ENCODE results near the gene NRXN3. TPM values are rescaled to one million over a fixed set of nuclear protein-coding genes. Genes with fewer than 3 reads are reported as not detected.

Gene NRXN3
- total RNA-seq, 1 experiment from 2014 or later = 1.1 TPM

GRCh38 chr14:78259831-78260230 lies 89.7 kb downstream of the NRXN3 start:
- no peaks in the 10 kb centered on the region for H3F3A ChIP-seq (ENCODE audit: low read length, unreplicated experiment)
- ChIA-PET CTCF (no interaction called here), POLR2A (ENCODE audit: unreplicated experiment) (no interaction called here)
- H3K9ac ChIP-seq (ENCODE audit: low read length) = no peak overlapping the region
- no peak for ATAC-seq
- H3K36me3 ChIP-seq (ENCODE audit: low read depth, low read length) = no peaks in the 10 kb centered on the region
- no peaks in the 10 kb centered on the region for H3K4me1 ChIP-seq (ENCODE audit: insufficient read depth, low read length)
- no peak overlapping the region for H2AFZ ChIP-seq (ENCODE audit: low read length)
- H3K27ac ChIP-seq (ENCODE audit: low read length) = no peak overlapping the region
- BruUV-seq (replicated peaks) = no TSS peak
- no peak for DNase-seq
- no peak overlapping the region for H3K4me3 ChIP-seq (ENCODE audit: low read length)
- no peak overlapping the region for H3K4me2 ChIP-seq (ENCODE audit: low read length)
- TF ChIP-seq EZH2 (IDR thresholded peaks at IDR 0.05; ENCODE audit: low read length, unreplicated experiment) = no peak
- TF ChIP-seq EZH2phosphoT487 (IDR thresholded peaks at IDR 0.05; ENCODE audit: borderline replicate concordance, low read length) = no peak
- TF ChIP-seq, protein P1, sequence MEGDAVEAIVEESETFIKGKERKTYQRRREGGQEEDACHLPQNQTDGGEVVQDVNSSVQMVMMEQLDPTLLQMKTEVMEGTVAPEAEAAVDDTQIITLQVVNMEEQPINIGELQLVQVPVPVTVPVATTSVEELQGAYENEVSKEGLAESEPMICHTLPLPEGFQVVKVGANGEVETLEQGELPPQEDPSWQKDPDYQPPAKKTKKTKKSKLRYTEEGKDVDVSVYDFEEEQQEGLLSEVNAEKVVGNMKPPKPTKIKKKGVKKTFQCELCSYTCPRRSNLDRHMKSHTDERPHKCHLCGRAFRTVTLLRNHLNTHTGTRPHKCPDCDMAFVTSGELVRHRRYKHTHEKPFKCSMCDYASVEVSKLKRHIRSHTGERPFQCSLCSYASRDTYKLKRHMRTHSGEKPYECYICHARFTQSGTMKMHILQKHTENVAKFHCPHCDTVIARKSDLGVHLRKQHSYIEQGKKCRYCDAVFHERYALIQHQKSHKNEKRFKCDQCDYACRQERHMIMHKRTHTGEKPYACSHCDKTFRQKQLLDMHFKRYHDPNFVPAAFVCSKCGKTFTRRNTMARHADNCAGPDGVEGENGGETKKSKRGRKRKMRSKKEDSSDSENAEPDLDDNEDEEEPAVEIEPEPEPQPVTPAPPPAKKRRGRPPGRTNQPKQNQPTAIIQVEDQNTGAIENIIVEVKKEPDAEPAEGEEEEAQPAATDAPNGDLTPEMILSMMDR (conservative IDR thresholded peaks at IDR 0.05; ENCODE audit: low read depth, low read length) = no peak
- no peaks in the 10 kb centered on the region for H3K9me3 ChIP-seq (ENCODE audit: low read length)
- H4K20me1 ChIP-seq (ENCODE audit: low read length) = no peaks in the 10 kb centered on the region
- H3K27me3 ChIP-seq (ENCODE audit: low read length) = peaks cover 11% of the 10 kb centered on the region; the same call in 1 of the 2 replicates
- intact Hi-C loops (cut with micrococcal nuclease) = no loop called here
- H3K9me2 ChIP-seq (replicated peaks; ENCODE audit: low read length) = no peaks in the 10 kb centered on the region
- H3K79me2 ChIP-seq (ENCODE audit: low read length) = no peaks in the 10 kb centered on the region

GRCh38 chr14:78278464-78279250 lies 108.5 kb downstream of the NRXN3 start:
- no peaks in the 10 kb centered on the region for H4K20me1 ChIP-seq (ENCODE audit: low read length)
- TF ChIP-seq, protein P1 (conservative IDR thresholded peaks at IDR 0.05; ENCODE audit: low read depth, low read length) = no peak
- TF ChIP-seq EZH2phosphoT487 (IDR thresholded peaks at IDR 0.05; ENCODE audit: borderline replicate concordance, low read length) (no peak), EZH2 (IDR thresholded peaks at IDR 0.05; ENCODE audit: low read length, unreplicated experiment) (no peak)
- H3K4me1 ChIP-seq (ENCODE audit: insufficient read depth, low read length) = no peaks in the 10 kb centered on the region
- ChIA-PET POLR2A (ENCODE audit: unreplicated experiment) (no interaction called here), CTCF (no interaction called here)
- H3K4me2 ChIP-seq (ENCODE audit: low read length) = no peak overlapping the region
- H2AFZ ChIP-seq (ENCODE audit: low read length) = no peak overlapping the region
- DNase-seq (no peak), ATAC-seq (no peak)
- H3K4me3 ChIP-seq (ENCODE audit: low read length) = no peak overlapping the region
- H3K79me2 ChIP-seq (ENCODE audit: low read length) = no peaks in the 10 kb centered on the region
- no peaks in the 10 kb centered on the region for H3K27me3 ChIP-seq (ENCODE audit: low read length)
- no TSS peak for BruUV-seq (replicated peaks)
- H3K36me3 ChIP-seq (ENCODE audit: low read depth, low read length) = no peaks in the 10 kb centered on the region
- H3K9me3 ChIP-seq (ENCODE audit: low read length) = no peaks in the 10 kb centered on the region
- no peak overlapping the region for H3K27ac ChIP-seq (ENCODE audit: low read length)
- intact Hi-C loops (cut with micrococcal nuclease) = no loop called here
- no peak overlapping the region for H3K9ac ChIP-seq (ENCODE audit: low read length)
- no peaks in the 10 kb centered on the region for H3F3A ChIP-seq (ENCODE audit: low read length, unreplicated experiment)
- no peaks in the 10 kb centered on the region for H3K9me2 ChIP-seq (replicated peaks; ENCODE audit: low read length)

DNA sequence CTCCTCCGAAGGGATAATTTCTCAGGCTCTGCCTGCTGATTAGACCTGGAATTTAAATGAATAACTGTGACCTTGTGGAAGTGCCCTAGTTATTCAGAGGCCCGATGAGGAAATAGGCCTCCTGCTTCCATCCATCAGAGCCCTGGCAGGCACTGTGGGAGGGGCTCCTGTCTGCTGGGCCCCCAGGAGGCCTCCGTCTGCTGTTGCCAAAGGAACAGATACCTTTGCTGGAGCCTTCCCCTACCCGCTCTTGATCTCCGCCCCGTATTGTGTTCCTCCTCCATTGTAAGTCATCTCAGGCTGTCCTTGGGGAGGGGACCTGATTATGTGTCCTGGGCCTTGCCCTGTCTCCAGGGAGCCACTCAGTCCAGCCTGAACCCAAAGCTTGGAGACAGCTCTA lies 112.3 kb downstream of the NRXN3 start:
- BruUV-seq (replicated peaks) = no TSS peak

More for the DNA sequence above, 112.3 kb downstream of the NRXN3 start:
- H3K9ac ChIP-seq (ENCODE audit: low read length) = no peak overlapping the region
- intact Hi-C loops (cut with micrococcal nuclease) = no loop called here
- ATAC-seq = no peak
- H3K79me2 ChIP-seq (ENCODE audit: low read length) = no peaks in the 10 kb centered on the region
- H3K27ac ChIP-seq (ENCODE audit: low read length) = no peak overlapping the region
- ChIA-PET CTCF (no interaction called here), POLR2A (ENCODE audit: unreplicated experiment) (no interaction called here)
- no peak for DNase-seq
- no peaks in the 10 kb centered on the region for H3K27me3 ChIP-seq (ENCODE audit: low read length)
- no peaks in the 10 kb centered on the region for H3F3A ChIP-seq (ENCODE audit: low read length, unreplicated experiment)
- no peak overlapping the region for H3K4me3 ChIP-seq (ENCODE audit: low read length)
- no peak overlapping the region for H3K4me2 ChIP-seq (ENCODE audit: low read length)
- H3K9me3 ChIP-seq (ENCODE audit: low read length) = no peaks in the 10 kb centered on the region
- H3K9me2 ChIP-seq (replicated peaks; ENCODE audit: low read length) = no peaks in the 10 kb centered on the region
- no peaks in the 10 kb centered on the region for H3K4me1 ChIP-seq (ENCODE audit: insufficient read depth, low read length)
- no peaks in the 10 kb centered on the region for H3K36me3 ChIP-seq (ENCODE audit: low read depth, low read length)
- no peak overlapping the region for H2AFZ ChIP-seq (ENCODE audit: low read length)
- no peaks in the 10 kb centered on the region for H4K20me1 ChIP-seq (ENCODE audit: low read length)
- TF ChIP-seq EZH2 (IDR thresholded peaks at IDR 0.05; ENCODE audit: low read length, unreplicated experiment) (no peak), EZH2phosphoT487 (IDR thresholded peaks at IDR 0.05; ENCODE audit: borderline replicate concordance, low read length) (no peak)
- TF ChIP-seq, protein P1 (conservative IDR thresholded peaks at IDR 0.05; ENCODE audit: low read depth, low read length) = no peak
